GOT3 (cell line): ENCODE data around the gene ERBB4.

ENCODE experiments used
- DNase-seq: peaks from one replicate; lab custom pipeline; 2025; ENCODE audit warnings: mixed read lengths; lab: John Stamatoyannopoulos, UW

The ERBB4 gene

GRCh38 chr2:212538305-212539071 lies at the start of gene ERBB4:
TSS of gene ERBB4 (minus strand) at chr2:212538802. CDS start at chr2:212538530, 272 bp downstream.
- no peak for DNase-seq

GRCh38 chr2:212580117-212580516 lies 41.5 kb upstream of the ERBB4 start:
- no peak for DNase-seq

- no peak for DNase-seq
These were observed 17.7 kb upstream of the ERBB4 start for GRCh38 chr2:212556296-212556695.

- no peak for DNase-seq
These were observed 15.6 kb upstream of the ERBB4 start for GRCh38 chr2:212554233-212554632.

- DNase-seq = no peak
These were observed 11.3 kb upstream of the ERBB4 start for GRCh38 chr2:212549941-212550340.

DNA sequence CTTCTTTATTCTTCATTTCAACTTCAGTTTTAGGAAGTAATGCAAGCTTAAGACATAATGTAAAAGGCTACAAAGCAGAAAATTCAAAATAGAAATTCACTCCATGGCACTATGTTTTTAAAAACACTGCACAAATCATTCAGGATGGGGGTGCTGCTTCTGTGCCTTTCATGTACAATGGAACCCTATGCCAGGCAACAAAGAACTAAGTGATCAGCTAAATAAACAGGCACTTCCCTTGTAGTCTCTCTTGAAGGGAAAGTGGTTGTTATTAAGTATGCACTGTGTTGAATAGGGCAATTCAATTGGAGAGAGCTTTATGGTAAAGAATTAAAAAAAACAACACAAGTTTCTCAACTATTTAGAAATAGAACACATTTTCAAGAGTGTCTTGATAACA lies 10.9 kb upstream of the ERBB4 start:
- no peak for DNase-seq

GRCh38 chr2:212548455-212548819 lies 9.8 kb upstream of the ERBB4 start:
- no peak for DNase-seq

- no peak for DNase-seq
These were observed 9.3 kb upstream of the ERBB4 start for GRCh38 chr2:212547716-212548454.

DNA sequence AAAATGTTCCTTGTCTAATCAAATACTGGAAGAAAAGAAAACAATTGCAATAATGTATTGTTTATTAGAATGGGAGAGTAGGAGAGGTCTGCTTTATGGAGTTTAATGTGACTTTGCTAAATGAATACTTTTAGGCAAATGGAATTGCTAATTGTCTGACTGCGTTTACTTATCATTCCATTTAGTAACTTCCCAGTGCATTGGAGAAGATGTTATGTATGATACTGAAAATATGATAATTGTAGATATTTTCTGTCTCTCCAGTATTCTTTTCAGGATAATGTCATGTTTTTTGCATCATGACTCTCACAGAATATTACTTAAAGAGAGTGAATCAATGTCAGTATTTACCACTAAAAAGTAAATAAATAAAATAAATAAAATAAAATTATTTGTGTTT lies 8.1 kb upstream of the ERBB4 start:
- DNase-seq = no peak

DNA sequence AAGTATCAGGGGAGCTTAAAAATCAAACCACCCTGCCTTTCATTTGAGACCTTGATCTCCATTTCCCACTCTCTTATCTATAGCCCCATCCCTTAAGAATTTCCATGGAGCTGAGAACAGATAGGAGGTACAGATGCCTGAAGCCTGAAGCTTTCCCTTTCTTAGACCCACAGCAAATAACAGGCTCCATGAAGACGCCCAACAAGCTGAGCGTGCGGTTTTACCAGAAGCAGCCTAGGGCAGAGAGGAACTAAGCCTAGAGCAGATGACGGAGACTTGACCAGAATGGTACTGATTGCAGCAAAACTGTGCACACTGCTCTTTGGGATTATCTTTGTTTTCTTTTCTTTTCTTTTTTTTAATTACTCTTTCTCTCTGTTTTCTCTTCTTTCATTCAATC lies 1.7 kb upstream of the ERBB4 start:
- DNase-seq = no peak

GRCh38 chr2:212539072-212539880 lies 674 bp upstream of the ERBB4 start:
- no peak for DNase-seq

DNA sequence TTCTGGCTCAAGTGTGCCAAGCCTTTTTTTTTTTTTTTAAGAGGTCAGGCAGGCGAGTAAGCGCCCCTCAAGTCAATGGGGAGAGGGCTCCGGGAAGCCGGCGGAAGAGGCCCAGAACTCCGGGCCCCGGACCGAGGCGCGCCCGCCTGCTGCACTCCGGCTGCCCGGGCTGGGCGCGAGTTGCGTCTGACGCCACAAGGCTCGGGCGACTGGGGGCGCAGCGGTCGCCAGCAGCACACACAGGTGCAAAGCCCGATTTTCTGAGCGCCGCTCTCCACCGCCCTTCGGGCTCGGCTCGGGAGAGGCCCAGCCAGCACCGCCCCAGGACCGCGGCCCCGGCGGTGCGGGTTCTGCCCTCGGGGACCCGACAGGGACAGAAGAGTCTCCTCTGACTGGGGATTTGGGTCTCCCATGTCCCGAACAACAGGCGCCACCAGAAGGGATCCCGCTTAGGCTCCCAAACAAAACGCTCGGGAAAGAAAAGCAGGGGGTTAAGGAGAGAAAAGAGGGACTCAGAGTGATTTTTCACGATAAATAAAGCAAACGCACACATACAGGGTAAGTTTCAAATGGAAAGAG lies 787 bp downstream of the ERBB4 start:
- no peak for DNase-seq

GRCh38 chr2:212536817-212537725 lies 1.5 kb downstream of the ERBB4 start:
- no peak for DNase-seq

DNA sequence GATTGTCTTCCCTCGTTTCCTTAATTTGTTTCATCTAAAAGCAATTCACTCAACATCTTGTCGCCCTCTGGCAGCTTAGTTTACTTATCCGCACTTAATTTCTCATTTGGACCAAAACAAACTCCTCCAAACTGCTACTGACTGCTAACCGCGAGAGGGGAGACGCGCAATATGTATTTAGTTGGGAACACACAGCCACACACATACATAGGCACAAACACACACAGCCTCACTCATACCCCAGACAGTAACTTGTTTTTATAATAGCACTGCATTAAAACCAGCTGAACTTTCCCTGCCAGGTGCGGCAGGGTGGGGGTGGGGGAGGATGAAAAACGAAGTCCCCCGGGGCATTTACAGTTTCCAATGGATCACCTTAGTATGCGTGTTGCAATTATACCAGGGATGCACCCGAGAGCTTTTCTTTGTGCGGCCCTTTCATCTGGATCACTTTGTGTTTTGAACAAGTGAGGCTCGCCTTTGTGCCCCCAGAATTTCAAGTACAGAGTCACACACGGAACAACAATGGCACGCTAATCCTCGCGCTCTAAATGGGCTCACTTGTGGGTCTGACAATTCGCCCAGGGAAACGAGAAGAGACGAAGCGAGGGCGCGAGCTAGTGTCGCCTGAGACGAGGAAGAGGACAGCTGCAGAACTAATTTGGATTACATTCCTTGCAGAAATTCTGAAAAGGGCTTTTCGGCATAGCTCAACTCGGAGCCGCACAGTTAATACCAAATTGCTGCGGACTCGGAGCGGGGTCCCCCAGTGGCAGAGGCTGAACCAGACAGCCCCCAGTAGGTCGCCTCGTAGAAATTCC lies 2.4 kb downstream of the ERBB4 start:
- DNase-seq = no peak

GRCh38 chr2:212534336-212534735 lies 4.3 kb downstream of the ERBB4 start:
- no peak for DNase-seq

- no peak for DNase-seq
These were observed 6.0 kb downstream of the ERBB4 start for GRCh38 chr2:212532585-212532984.

- DNase-seq = no peak
These were observed 6.5 kb downstream of the ERBB4 start for GRCh38 chr2:212532087-212532486.

GRCh38 chr2:212531499-212531898 lies 7.1 kb downstream of the ERBB4 start:
- no peak for DNase-seq

- no peak for DNase-seq
These were observed 7.6 kb downstream of the ERBB4 start for GRCh38 chr2:212530991-212531390.

- no peak for DNase-seq
These were observed 8.2 kb downstream of the ERBB4 start for GRCh38 chr2:212530373-212530772.
